C4-2B (cell line): ENCODE data around the gene HBS1L.

Source experiments
- ZFX ChIP-seq: fragments of 450-650 bp; IDR thresholded peaks from 2 replicates; pipeline ENCODE4 v1.6.1; 2017
- TF ChIP-seq, protein P1 (sequence below): fragments of 450-650 bp; conservative IDR thresholded peaks from 2 replicates; pipeline ENCODE4 v1.5.1; 2017; ENCODE audit warnings: mild to moderate bottlenecking

- TF ChIP-seq, protein P1, sequence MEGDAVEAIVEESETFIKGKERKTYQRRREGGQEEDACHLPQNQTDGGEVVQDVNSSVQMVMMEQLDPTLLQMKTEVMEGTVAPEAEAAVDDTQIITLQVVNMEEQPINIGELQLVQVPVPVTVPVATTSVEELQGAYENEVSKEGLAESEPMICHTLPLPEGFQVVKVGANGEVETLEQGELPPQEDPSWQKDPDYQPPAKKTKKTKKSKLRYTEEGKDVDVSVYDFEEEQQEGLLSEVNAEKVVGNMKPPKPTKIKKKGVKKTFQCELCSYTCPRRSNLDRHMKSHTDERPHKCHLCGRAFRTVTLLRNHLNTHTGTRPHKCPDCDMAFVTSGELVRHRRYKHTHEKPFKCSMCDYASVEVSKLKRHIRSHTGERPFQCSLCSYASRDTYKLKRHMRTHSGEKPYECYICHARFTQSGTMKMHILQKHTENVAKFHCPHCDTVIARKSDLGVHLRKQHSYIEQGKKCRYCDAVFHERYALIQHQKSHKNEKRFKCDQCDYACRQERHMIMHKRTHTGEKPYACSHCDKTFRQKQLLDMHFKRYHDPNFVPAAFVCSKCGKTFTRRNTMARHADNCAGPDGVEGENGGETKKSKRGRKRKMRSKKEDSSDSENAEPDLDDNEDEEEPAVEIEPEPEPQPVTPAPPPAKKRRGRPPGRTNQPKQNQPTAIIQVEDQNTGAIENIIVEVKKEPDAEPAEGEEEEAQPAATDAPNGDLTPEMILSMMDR: no peak
- no peak for TF ChIP-seq ZFX
These were observed 38.1 kb upstream of the HBS1L start for GRCh38 chr6:135092724-135093123.
